ENCODE results near the gene IGSF21.
A peak's percentile ranks its signal among the peaks of the same experiment; 100 is the strongest.

Gene IGSF21

GRCh38 chr1:18119289-18119688 lies 11.7 kb downstream of the IGSF21 start:
- no peak for DNase-seq (ENCODE audit: low spot score)

- no peak for DNase-seq (ENCODE audit: low spot score)
Observed at GRCh38 chr1:18119771-18120377, 12.3 kb downstream of the IGSF21 start.

DNA sequence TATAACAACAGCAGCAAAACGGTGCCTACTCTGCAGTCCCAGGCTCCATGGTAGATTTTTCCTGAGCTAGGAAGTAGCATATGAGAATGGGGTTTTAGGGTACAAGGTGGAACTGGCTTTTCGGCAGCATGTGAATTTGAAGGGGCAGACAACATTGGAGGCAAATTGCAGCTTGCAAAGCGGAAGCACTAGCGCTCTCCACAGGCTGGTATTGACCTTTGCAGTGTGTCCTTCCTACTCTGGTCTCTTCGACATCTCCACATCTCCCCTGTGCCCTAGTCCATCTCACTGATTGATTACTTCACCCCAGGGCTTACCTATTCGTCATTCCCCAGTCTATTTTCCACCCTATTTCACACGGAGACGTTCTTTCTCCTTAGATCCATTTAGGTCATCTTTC lies 13.0 kb downstream of the IGSF21 start:
- no peak for DNase-seq (ENCODE audit: low spot score)

- no peak for DNase-seq (ENCODE audit: low spot score)
Observed at GRCh38 chr1:18121072-18121820, 13.6 kb downstream of the IGSF21 start.

GRCh38 chr1:18123467-18123992 lies 15.9 kb downstream of the IGSF21 start:
- DNase-seq (ENCODE audit: low spot score), result no peak

GRCh38 chr1:18124977-18125376 lies 17.4 kb downstream of the IGSF21 start:
- DNase-seq (ENCODE audit: low spot score), result no peak

- no peak for DNase-seq (ENCODE audit: low spot score)
Observed at GRCh38 chr1:18126616-18127015, 19.0 kb downstream of the IGSF21 start.

DNA sequence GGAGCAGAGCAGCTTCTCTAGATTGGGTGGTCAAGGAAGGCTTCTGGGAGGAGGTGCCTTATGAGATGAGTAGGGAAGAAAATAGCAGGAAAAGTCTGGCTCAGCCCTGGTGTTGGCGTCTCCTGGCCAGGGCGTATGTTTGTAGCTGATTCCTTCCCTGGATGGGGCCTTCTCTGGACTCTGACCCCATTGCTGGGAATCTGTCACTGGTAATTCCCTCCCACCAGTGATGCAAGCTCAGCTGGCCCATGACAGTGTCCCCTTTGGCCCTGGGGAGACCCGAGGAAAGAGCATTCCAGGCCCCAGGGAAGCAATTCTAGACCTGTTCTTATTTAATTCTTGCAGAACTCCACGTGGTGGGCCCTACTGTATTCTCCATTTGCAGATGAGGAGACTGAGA lies 20.7 kb downstream of the IGSF21 start:
- DNase-seq (ENCODE audit: low spot score), result no peak

DNA sequence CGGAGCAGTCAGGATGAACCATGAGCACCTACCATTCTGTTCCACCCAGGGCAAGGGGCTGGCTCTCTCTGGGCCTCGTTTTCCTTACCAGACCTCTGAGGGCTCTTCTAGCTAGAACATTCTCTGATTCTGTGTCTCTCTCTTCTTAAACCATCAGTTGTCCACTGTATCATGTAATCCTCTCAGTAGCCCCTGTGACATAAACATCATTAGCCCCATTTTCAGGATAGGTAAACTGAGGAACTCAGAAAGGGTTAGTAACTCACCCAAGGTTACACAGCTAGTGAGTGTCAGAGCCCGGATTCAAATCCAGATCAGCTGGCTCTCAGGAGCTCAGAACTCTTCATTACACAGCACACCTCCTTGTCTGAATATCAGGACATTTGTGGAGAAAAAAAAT lies 22.8 kb downstream of the IGSF21 start:
- DNase-seq (ENCODE audit: low spot score), result no peak

GRCh38 chr1:18132022-18132710 lies 24.6 kb downstream of the IGSF21 start:
- DNase-seq (ENCODE audit: low spot score), result no peak

DNA sequence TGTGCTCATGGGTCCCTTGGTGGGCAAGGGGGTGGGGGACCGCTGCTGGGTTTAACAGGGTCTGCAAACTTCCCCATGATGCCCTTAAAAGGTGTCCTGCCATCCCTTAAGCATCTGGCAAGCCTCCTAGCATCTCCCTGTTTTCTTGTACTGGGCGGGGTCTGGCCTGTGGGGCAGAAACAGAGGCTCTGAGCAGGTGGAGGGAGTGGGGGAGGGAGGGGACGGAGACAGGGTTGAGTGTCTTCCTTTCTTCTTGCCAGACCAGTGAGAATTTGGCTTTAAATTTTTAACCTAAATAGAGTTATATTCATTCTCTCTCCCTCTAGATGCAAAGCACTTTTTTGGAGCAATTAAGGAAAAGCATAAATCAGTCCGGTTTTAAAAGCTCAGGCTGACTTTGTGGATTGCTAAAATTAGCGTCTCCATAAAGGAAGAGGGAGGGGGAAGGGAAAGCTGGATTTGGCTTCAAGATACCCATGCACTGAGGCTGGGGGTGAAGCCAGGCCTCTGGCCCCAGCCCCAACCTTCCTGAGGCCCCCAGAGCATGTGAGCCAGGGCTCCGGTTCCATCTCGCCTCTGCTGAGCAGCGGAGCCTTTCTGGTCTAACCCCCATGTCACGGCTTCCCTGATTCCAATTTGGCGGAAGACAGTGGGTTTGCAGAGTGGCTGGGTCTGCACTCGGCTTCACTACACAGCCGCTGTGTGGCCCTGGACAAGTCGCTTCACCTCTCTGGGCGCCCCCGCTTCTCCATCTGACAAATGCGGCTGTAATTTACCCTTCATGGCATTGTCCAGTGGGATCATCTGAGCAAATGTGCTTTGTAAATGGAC lies 25.3 kb downstream of the IGSF21 start:
- DNase-seq (ENCODE audit: low spot score), result no peak

DNA sequence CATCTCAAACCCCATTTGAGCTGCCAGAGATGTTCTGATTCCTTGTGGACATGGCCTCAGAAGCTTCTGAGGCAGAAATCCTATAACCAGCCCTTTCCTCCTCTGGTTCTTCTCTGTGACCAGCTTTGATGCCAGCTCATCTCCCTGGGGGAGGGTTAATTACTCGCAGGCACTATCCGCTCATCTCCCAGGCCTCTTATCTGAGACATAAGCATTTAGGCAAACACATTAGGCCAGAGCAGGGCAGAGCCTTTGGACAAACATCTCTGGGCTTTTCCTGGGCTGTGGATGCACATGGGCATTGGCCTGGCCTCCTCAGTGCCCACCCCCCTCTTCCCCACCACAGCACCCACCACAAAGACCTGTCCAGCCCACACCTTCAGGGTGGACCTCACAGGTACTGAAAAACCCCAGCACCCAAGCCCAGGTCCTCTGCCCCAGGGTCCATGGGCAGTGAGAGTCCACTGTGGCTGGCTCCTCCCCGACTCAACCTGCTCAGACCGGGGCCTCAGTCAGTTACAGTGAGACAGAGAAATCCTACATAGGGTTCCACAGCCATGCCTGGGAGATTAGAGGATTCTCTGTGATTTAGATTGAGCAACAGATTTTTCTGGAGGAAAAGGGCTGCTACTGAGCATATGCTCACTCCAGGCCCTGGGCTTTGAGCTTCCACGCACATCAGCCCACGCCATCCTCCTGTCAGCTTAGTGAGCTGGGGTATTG lies 26.9 kb downstream of the IGSF21 start:
- DNase-seq (ENCODE audit: low spot score), result peak; percentile 37

GRCh38 chr1:18137759-18138345 lies 30.3 kb downstream of the IGSF21 start:
- DNase-seq (ENCODE audit: low spot score), result peak; percentile 67

DNA sequence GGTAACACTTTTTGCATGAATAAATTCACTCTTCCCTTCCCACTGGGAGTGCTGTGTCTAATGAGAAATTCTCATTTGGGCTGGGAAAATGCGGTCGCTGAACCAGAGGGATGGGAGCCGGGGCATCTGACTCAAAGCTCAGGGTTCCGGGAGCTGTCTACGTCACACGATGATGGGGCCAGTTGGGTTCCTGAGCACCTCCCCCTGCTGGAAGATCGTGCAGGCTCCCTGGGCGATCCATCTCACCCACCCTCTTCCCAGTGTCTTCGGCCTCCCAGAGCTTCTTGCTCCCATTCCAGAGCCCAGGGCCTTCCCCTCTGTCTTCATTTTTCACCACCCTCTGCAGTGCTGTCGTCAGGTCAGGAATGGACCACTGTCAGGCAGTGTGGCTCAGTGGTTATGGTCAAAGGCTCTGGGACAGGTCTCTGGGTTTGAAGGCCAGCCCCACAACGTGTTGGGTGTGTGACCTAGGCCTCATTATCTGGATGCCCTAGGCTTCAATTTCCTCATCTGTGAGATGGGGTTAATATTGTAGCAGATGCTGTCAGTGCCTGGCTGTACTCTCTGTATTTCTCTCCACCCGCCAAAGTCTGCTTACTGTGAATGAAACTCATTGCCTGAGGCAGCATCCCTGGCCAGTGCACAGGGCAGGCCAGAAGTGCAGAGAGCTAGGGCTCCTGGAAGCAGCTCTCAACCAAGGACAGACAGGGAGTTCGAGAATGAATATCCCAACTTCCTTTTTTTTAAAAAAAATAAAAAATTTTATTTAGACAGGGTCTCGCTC lies 31.8 kb downstream of the IGSF21 start:
- no peak for DNase-seq (ENCODE audit: low spot score)

GRCh38 chr1:18140411-18140810 lies 32.8 kb downstream of the IGSF21 start:
- DNase-seq (ENCODE audit: low spot score), result no peak

- DNase-seq (ENCODE audit: low spot score), result no peak
Observed at GRCh38 chr1:18141661-18142060, 34.1 kb downstream of the IGSF21 start.

DNA sequence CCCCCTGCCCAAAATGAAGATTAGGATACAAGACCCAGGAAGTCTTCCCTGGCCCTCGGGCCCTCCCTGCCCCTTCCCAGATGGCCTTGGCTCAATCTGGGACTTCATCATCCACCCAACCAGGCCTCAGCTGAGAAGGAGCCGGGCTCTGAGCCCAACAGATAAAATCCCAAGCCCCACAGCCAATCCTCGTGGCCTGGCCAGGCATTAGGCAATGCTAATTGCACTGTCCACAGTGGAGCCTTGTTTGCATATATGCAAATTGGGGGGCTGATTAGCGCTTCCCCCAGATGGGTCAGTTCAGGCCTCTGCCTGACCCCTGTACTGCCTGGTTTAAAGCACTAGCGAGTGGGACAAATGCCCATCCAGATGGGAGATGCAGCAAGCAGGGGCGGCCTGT lies 34.9 kb downstream of the IGSF21 start:
- no peak for DNase-seq (ENCODE audit: low spot score)

- DNase-seq (ENCODE audit: low spot score), result no peak
Observed at GRCh38 chr1:18142969-18143368, 35.4 kb downstream of the IGSF21 start.

DNA sequence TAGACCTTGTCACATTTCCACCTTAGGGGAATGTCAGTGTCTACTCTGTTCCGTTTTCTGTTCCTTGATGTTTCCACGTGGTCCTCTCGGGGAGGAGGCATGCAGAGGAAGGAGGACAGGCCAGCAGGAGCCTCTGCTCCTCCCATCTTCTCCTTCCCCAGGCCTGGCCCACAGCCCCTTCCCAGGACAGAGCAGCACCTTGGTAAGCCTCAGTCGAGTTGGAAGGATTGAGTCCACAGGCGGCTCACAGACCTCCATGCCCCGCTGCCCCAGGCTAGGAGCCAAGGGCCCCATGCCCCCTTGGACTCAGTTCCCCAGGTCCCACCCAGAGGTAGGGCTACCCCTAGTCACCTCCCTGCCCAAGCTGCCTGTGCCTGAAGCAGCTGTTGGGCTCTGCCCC lies 36.5 kb downstream of the IGSF21 start:
- no peak for DNase-seq (ENCODE audit: low spot score)
